ENCODE results near the gene MTG2.

The MTG2 gene

DNA sequence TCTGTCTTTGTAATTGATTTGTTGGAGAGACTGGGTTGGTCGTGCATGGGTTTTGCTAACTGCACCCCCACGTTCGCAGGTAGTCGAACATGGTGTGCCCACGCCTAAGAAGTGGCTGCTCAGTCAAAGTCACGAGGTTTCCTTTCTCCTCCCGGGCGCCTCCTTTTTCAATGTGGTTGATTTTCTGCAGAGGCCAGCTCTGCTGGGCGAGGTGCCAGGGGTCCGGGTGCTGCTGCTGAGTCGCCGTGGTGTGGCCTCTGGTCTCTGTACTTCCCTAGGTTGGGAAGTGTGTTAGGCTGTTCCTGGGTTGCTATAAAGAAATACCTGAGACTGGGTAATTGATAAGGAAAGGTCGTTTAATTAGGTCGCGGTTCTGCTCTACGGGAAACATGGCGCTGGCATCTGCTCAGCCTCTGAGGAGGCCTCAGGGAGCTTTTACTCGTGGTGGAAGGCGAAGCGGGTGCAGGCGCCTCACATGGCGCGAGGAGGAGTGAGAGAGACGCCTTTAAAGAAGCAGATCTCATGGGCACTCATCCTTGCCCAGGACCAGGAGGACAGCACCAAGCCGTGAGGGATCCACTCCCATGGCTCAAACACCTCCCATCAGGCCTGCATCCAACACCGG is 69.6 kb downstream of the MTG2 start:
- DNase-seq (ENCODE audit: extremely low read depth, low read depth): no peak
- TF ChIP-seq, protein P1, sequence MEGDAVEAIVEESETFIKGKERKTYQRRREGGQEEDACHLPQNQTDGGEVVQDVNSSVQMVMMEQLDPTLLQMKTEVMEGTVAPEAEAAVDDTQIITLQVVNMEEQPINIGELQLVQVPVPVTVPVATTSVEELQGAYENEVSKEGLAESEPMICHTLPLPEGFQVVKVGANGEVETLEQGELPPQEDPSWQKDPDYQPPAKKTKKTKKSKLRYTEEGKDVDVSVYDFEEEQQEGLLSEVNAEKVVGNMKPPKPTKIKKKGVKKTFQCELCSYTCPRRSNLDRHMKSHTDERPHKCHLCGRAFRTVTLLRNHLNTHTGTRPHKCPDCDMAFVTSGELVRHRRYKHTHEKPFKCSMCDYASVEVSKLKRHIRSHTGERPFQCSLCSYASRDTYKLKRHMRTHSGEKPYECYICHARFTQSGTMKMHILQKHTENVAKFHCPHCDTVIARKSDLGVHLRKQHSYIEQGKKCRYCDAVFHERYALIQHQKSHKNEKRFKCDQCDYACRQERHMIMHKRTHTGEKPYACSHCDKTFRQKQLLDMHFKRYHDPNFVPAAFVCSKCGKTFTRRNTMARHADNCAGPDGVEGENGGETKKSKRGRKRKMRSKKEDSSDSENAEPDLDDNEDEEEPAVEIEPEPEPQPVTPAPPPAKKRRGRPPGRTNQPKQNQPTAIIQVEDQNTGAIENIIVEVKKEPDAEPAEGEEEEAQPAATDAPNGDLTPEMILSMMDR (IDR thresholded peaks at IDR 0.05; ENCODE audit: low read depth, low read length): no peak
